ENCODE data around the gene ANO6. TPM values are rescaled to one million over a fixed set of nuclear protein-coding genes. Genes with fewer than 3 reads are reported as not detected.

Gene ANO6
- total RNA-seq, 1 donor from 2014 or later = 49.0 TPM

- Mint-ChIP-seq H3K9me3 (peaks cover 2% of the 10 kb centered on the region), H3K36me3 (peaks cover 2% of the 10 kb centered on the region), H3K27ac (no peak overlapping the region), H3K4me1 (peaks cover 2% of the 10 kb centered on the region), H3K4me3 (no peak overlapping the region), H3K27me3 (ENCODE audit: insufficient read depth, low read depth) (no peaks in the 10 kb centered on the region)
- peaks cover 3% of the 10 kb centered on the region for H3K79me2 ChIP-seq (ENCODE audit: low read depth)
- TF ChIP-seq EZH2 (IDR thresholded peaks at IDR 0.05) (no peak), EZH2phosphoT487 (IDR thresholded peaks at IDR 0.05) (no peak), CTCF (IDR thresholded peaks at IDR 0.05) (no peak)
- H3K27ac ChIP-seq = no peak overlapping the region
- H3K4me3 ChIP-seq = no peak overlapping the region
- no peaks in the 10 kb centered on the region for H3K4me1 ChIP-seq
- peaks cover 6% of the 10 kb centered on the region for H4K20me1 ChIP-seq (ENCODE audit: low read depth)
- H2AFZ ChIP-seq (replicated peaks) = no peak overlapping the region
- H3K9ac ChIP-seq = no peak overlapping the region
- H3K4me2 ChIP-seq = no peak overlapping the region
- no peaks in the 10 kb centered on the region for H3K9me3 ChIP-seq (ENCODE audit: low read depth)
- no peaks in the 10 kb centered on the region for H3K27me3 ChIP-seq
- H3K36me3 ChIP-seq = no peaks in the 10 kb centered on the region
- H3F3A ChIP-seq (ENCODE audit: low read depth) = peaks cover under 1% of the 10 kb centered on the region
- no peak for DNase-seq (ENCODE audit: low spot score)
Measured at GRCh38 chr12:45254254-45254653, 38.4 kb downstream of the ANO6 start.

- no peak overlapping the region for H3K27ac Mint-ChIP-seq
- H3K9me3 ChIP-seq (ENCODE audit: low read depth) = no peaks in the 10 kb centered on the region
- peaks cover 13% of the 10 kb centered on the region for H3K4me1 ChIP-seq
- H3K27ac ChIP-seq = no peak overlapping the region
- H3K4me3 Mint-ChIP-seq = no peak overlapping the region
- H3F3A ChIP-seq (ENCODE audit: low read depth) = peaks cover 12% of the 10 kb centered on the region
- peaks cover 9% of the 10 kb centered on the region for H3K79me2 ChIP-seq (ENCODE audit: low read depth)
- H3K27me3 ChIP-seq = no peaks in the 10 kb centered on the region
- DNase-seq (ENCODE audit: low spot score) = no peak
- no peak overlapping the region for H3K4me2 ChIP-seq
- no peaks in the 10 kb centered on the region for H3K36me3 ChIP-seq
- peaks cover 6% of the 10 kb centered on the region for H3K36me3 Mint-ChIP-seq
- no peaks in the 10 kb centered on the region for H3K27me3 Mint-ChIP-seq (ENCODE audit: insufficient read depth, low read depth)
- no peak overlapping the region for H3K9ac ChIP-seq
- TF ChIP-seq CTCF (IDR thresholded peaks at IDR 0.05) (no peak), EZH2phosphoT487 (IDR thresholded peaks at IDR 0.05) (no peak), EZH2 (IDR thresholded peaks at IDR 0.05) (no peak)
- H3K4me3 ChIP-seq = no peak overlapping the region
- peaks cover 2% of the 10 kb centered on the region for H3K9me3 Mint-ChIP-seq
- peaks cover 15% of the 10 kb centered on the region for H3K4me1 Mint-ChIP-seq
- H2AFZ ChIP-seq (replicated peaks) = no peak overlapping the region
- peaks cover 13% of the 10 kb centered on the region for H4K20me1 ChIP-seq (ENCODE audit: low read depth)
Measured at GRCh38 chr12:45256721-45257120, 40.8 kb downstream of the ANO6 start.

- H3K27me3 Mint-ChIP-seq (ENCODE audit: insufficient read depth, low read depth) = no peaks in the 10 kb centered on the region
- DNase-seq (ENCODE audit: low spot score) = no peak
- peaks cover 2% of the 10 kb centered on the region for H3K9me3 Mint-ChIP-seq
- no peak overlapping the region for H3K4me2 ChIP-seq
- peaks cover 13% of the 10 kb centered on the region for H3K79me2 ChIP-seq (ENCODE audit: low read depth)
- peaks cover 15% of the 10 kb centered on the region for H3K4me1 Mint-ChIP-seq
- no peak overlapping the region for H3K4me3 Mint-ChIP-seq
- peaks cover 13% of the 10 kb centered on the region for H4K20me1 ChIP-seq (ENCODE audit: low read depth)
- no peak overlapping the region for H3K9ac ChIP-seq
- H3F3A ChIP-seq (ENCODE audit: low read depth) = peaks cover 12% of the 10 kb centered on the region
- TF ChIP-seq EZH2 (IDR thresholded peaks at IDR 0.05) = no peak
- TF ChIP-seq EZH2phosphoT487 (IDR thresholded peaks at IDR 0.05) = no peak
- TF ChIP-seq CTCF (IDR thresholded peaks at IDR 0.05) = no peak
- no peaks in the 10 kb centered on the region for H3K27me3 ChIP-seq
- no peaks in the 10 kb centered on the region for H3K36me3 ChIP-seq
- H3K27ac ChIP-seq = no peak overlapping the region
- peaks cover 13% of the 10 kb centered on the region for H3K4me1 ChIP-seq
- H2AFZ ChIP-seq (replicated peaks) = no peak overlapping the region
- no peak overlapping the region for H3K27ac Mint-ChIP-seq
- no peaks in the 10 kb centered on the region for H3K9me3 ChIP-seq (ENCODE audit: low read depth)
- H3K4me3 ChIP-seq = no peak overlapping the region
- peaks cover 6% of the 10 kb centered on the region for H3K36me3 Mint-ChIP-seq
Measured at GRCh38 chr12:45257185-45257930, 41.5 kb downstream of the ANO6 start.

Data from neural progenitor cell (in vitro differentiated cells).